Spleen (tissue), 11 donors: ENCODE results near the gene AFMID. TPM values are rescaled to one million over a fixed set of nuclear protein-coding genes. Genes with fewer than 3 reads are reported as not detected.

Experiments used
- DNase-seq: peaks from one replicate; pipeline ENCODE4 v3.0.0-alpha.2; 2020
- H3K27ac ChIP-seq, 8 donors: fragments of 200-600 bp; sonication (generic) in 7 of 8; 1 replicate in 4 of 8; 2 replicates in 4 of 8; pipeline versions ENCODE4 v1.5.0 to v1.8.0; 2016 to 2021; ENCODE audit warnings: inconsistent platforms in 4 of 8, mild to moderate bottlenecking in 4 of 8, moderate library complexity in 1 of 8
- H3K27me3 ChIP-seq, 7 donors: fragments of 200-600 bp; sonication (generic) in 6 of 7; replicated peaks in 1 of 7; 1 replicate in 4 of 7; 2 replicates in 3 of 7; pipeline versions ENCODE4 v1.5.0 to v1.8.0; 2016 to 2021; ENCODE audit warnings: inconsistent platforms in 3 of 7, mild to moderate bottlenecking in 1 of 7
- H3K36me3 ChIP-seq, 6 donors: fragments of 200-600 bp; sonication (generic) in 5 of 6; 1 replicate in 4 of 6; 2 replicates in 2 of 6; pipeline versions ENCODE4 v1.5.0 to v1.8.0; 2016 to 2021; ENCODE audit warnings: inconsistent platforms in 2 of 6
- H3K4me1 ChIP-seq, 6 donors: fragments of 200-600 bp; sonication (generic) in 5 of 6; 1 replicate in 3 of 6; 2 replicates in 3 of 6; pipeline versions ENCODE4 v1.5.0 to v1.8.0; 2016 to 2021; ENCODE audit warnings: inconsistent platforms in 3 of 6
- H3K4me3 ChIP-seq, 8 donors: fragments of 200-600 bp; sonication (generic) in 7 of 8; 1 replicate in 4 of 8; 2 replicates in 4 of 8; pipeline versions ENCODE4 v1.5.0 to v1.8.0; 2016 to 2021; ENCODE audit warnings: inconsistent platforms in 4 of 8, mild to moderate bottlenecking in 4 of 8, moderate library complexity in 2 of 8
- H3K9me3 ChIP-seq, 8 donors: fragments of 200-600 bp; sonication (generic) in 7 of 8; 1 replicate in 4 of 8; 2 replicates in 4 of 8; pipeline versions ENCODE4 v1.5.0 to v1.8.0; 2016 to 2021; ENCODE audit warnings: inconsistent platforms in 4 of 8
- POLR2A ChIP-seq, 3 donors: fragments of 450-650 bp; IDR thresholded peaks; one replicate each; pipeline ENCODE4 v1.5.1; 2017; ENCODE audit warnings: antibody characterized with exemption in 3 of 3, mild to moderate bottlenecking in 1 of 3
- POLR2AphosphoS5 ChIP-seq, 3 donors: sonication (generic); formaldehyde crosslinking; IDR thresholded peaks; one replicate each; pipeline ENCODE4 v1.5.1; 2017; ENCODE audit warnings: antibody characterized with exemption in 3 of 3
- WGBS, 5 donors: extraction: QIAGEN DNeasy Blood & Tissue Kit in 3 of 5; methylation state at CpG; one replicate each; pipeline versions ENCODE4 v1.1.5 to v1.1.7; 2013 to 2018; 5-methylcytosine and 5-hydroxymethylcytosine counted together
- intact Hi-C: fragments of 100-400 bp; cut with DNase I; formaldehyde crosslinking; loops from one replicate; pipeline ENCODE4 v1.15.0; 2023; ENCODE audit warnings: low total_unique reads
- polyA plus RNA-seq, 3 donors: library from polyadenylated mRNA; stranded (reverse); fragments of 200-250 nt; gene quantifications; one replicate each; pipeline ENCODE4 v1.2.1, GENCODE V29; 2013
- total RNA-seq, 7 donors: library from RNA; depleted of rRNA in 3 of 7; stranded (reverse); fragments of >200 nt in 3 of 7; fragmentation: NEBNext Ultra II Directional in 4 of 7; extraction: Animal tissue kit (Norgen Biotek cat#: 25700) in 4 of 7; gene quantifications; one replicate each; pipeline versions ENCODE4 v1.1.0 to v1.2.1, GENCODE V29; 2016 to 2021
- TF ChIP-seq, protein P1 (sequence below), 11 experiments: fragments of 200-600 bp in 7 of 11; fragments of 450-650 bp in 4 of 11; sonication (generic) in 4 of 11; IDR thresholded peaks in 8 of 11; conservative IDR thresholded peaks in 3 of 11; 1 replicate in 7 of 11; 2 replicates in 4 of 11; pipeline versions ENCODE4 v1.4.0 to v1.8.0; 2016 to 2021; ENCODE audit warnings: antibody characterized with exemption in 11 of 11, inconsistent platforms in 4 of 11, mild to moderate bottlenecking in 1 of 11
- donor health status: healthy with polysubstance abuse.
- donor health status: DM: no; HTN: no; CAD: no; lungs with moderate emphysema.
- donor health status: DM: no; HTN: no; CAD: no.
- donor health status: Bipolar disorder and iron deficiency.
- donor health status: healthy.
- donor health status: DM: no; HTN: no; CAD: no.
- donor health status: DM: yes; HTN: yes; CAD: no.

AFMID gene
- total and polyA plus RNA-seq, 10 donors, result 13.1 to 42.5 (median 24.2) TPM

DNA sequence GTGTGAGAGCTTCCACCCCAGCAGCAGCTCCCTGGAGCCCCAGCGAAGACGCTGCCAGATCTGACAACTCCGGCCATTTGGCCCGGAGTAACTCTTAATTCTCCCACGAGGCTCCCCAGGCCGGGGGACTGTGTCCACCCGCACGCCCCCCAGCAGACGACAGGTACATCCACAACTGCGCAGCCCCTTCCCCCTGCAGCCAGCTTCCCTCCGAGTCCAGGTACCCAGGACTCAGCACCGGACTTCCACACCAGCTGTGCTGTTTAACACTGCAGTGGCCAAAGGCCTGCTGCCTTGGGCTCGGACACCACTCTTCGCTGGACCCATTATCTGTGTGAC, 11.6 kb upstream of the AFMID start:
- Histone ChIP-seq H3K4me3 (no peak overlapping the region), H3K9me3 (no peaks in the 10 kb centered on the region), H3K36me3 (peaks cover 0 to 46% (median 15%) of the 10 kb centered on the region in 6 donors), H3K4me1 (peaks cover 68 to 95% (median 81%) of the 10 kb centered on the region in 6 donors), H3K27me3 (no peaks in the 10 kb centered on the region), H3K27ac (peak overlapping the region in 6 of 8 donors; percentile 75 to 96 (median 88))
- no peak for DNase-seq
- intact Hi-C loops, result loop anchor here (5.0 kb wide), 1 partner anchor 63 kb away; no protein-coding TSS in a partner anchor
- TF ChIP-seq POLR2A (IDR thresholded peaks at IDR 0.05) (no peak), POLR2AphosphoS5 (IDR thresholded peaks at IDR 0.05) (no peak)
- TF ChIP-seq, protein P1, sequence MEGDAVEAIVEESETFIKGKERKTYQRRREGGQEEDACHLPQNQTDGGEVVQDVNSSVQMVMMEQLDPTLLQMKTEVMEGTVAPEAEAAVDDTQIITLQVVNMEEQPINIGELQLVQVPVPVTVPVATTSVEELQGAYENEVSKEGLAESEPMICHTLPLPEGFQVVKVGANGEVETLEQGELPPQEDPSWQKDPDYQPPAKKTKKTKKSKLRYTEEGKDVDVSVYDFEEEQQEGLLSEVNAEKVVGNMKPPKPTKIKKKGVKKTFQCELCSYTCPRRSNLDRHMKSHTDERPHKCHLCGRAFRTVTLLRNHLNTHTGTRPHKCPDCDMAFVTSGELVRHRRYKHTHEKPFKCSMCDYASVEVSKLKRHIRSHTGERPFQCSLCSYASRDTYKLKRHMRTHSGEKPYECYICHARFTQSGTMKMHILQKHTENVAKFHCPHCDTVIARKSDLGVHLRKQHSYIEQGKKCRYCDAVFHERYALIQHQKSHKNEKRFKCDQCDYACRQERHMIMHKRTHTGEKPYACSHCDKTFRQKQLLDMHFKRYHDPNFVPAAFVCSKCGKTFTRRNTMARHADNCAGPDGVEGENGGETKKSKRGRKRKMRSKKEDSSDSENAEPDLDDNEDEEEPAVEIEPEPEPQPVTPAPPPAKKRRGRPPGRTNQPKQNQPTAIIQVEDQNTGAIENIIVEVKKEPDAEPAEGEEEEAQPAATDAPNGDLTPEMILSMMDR (IDR thresholded peaks at IDR 0.05 in 8 of 11, conservative IDR thresholded peaks at IDR 0.05 in 3 of 11), result no peak
- 80 to 90% (median 86%) methylated on average over 2 to 14 of the region's 14 CpGs for WGBS, 5 donors

DNA sequence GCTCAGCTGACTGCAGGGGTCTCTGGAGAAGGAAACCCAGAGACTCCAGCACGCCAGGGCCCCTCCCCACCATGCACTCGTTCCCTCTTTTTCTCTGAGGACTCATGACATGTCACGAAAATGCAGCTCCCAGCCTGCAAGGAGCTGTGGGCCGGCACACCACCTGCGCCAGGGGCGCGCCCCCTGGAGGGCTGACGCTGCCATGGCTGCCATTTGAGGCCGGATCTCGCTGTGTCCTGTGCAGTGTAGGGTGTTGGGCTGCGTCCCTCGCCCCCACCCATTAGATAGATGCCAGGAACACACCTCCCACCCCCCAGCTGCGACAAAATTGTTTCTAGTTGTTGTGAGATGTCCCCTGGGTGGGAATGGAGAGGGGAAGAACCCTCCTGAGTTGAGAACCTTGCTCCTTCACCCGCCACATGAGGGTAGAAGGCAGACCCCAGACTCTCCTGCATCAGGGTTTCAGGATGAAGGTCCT, 10.6 kb upstream of the AFMID start:
- intact Hi-C loops, result loop anchor here (5.0 kb wide), 1 partner anchor 64 kb away; no protein-coding TSS in a partner anchor
- 14 to 25% (median 15%) methylated on average over 11 to 14 of the region's 14 CpGs for WGBS, 5 donors
- TF ChIP-seq POLR2AphosphoS5 (IDR thresholded peaks at IDR 0.05), result peak; percentile 82 to 92 (median 85)
- TF ChIP-seq, protein P1 (IDR thresholded peaks at IDR 0.05 in 8 of 11, conservative IDR thresholded peaks at IDR 0.05 in 3 of 11), result peak; percentile 86 to 98 (median 93)
- TF ChIP-seq POLR2A (IDR thresholded peaks at IDR 0.05), result no peak
- no peaks in the 10 kb centered on the region for H3K9me3 ChIP-seq
- DNase-seq, result peak; percentile 96
- no peak overlapping the region for H3K4me3 ChIP-seq
- peaks cover 0 to 44% (median 7%) of the 10 kb centered on the region in 6 donors for H3K36me3 ChIP-seq
- no peaks in the 10 kb centered on the region for H3K27me3 ChIP-seq
- H3K27ac ChIP-seq, result peak overlapping the region in 4 of 8 donors; percentile 85 to 96 (median 92)
- peaks cover 61 to 90% (median 75%) of the 10 kb centered on the region in 6 donors for H3K4me1 ChIP-seq

DNA sequence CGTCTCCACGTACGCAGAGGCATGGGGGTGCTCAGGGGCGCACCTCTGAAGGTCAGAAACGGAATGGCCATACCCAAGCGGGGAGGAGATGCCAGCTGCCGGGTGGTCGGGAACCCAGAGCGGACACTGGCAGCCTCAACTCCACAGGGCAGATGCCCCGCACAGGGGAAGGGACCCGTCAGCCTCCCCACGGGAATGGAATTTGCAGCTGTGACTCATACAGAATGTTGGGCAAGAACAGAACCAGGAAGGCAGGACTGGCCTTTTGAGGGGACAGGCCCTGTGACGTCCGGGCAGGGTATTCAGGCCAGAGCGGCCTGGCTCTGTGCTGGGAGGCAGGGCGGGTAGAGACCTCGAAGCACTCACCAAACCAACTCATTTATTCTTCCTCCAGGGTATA, 7.8 kb upstream of the AFMID start:
- Histone ChIP-seq H3K4me3 (no peak overlapping the region), H3K36me3 (peaks cover 0 to 22% (median 0%) of the 10 kb centered on the region in 6 donors), H3K4me1 (peaks cover 33 to 62% (median 47%) of the 10 kb centered on the region in 6 donors), H3K9me3 (no peaks in the 10 kb centered on the region), H3K27ac (peak overlapping the region in 6 of 8 donors; percentile 42 to 75 (median 60)), H3K27me3 (no peaks in the 10 kb centered on the region)
- no peak for DNase-seq
- intact Hi-C loops, result loop anchor here (5.0 kb wide), 1 partner anchor 67 kb away; no protein-coding TSS in a partner anchor
- WGBS, 5 donors, result 80 to 95% (median 89%) methylated on average over 8 to 17 of the region's 17 CpGs
- TF ChIP-seq POLR2AphosphoS5 (IDR thresholded peaks at IDR 0.05) (peak; percentile 44 to 72 (median 62)), POLR2A (IDR thresholded peaks at IDR 0.05) (no peak)

DNA sequence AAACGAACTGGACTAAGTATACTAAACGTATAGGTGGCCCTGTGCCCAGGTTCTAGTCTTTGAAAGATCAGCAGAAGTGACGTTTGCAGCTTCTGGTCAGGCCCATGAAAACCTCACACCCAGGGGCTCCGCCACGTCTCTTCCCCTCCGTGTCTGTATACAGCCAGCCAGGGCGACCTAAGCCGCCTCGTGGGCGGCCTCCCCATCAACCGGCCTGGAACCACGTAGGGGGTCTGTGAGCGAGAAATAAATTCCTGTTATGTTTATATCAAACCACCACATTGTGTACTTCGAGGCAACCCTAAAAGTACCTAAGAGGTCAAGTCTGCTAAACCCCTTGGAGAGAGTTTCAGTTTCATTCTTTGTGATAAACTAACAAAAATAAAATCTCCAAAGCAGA, 7.1 kb upstream of the AFMID start:
- WGBS, 5 donors, result 53 to 70% (median 62%) methylated on average over 14 of the region's 14 CpGs
- H3K36me3 ChIP-seq, result peaks cover 0 to 22% (median 0%) of the 10 kb centered on the region in 6 donors
- TF ChIP-seq POLR2AphosphoS5 (IDR thresholded peaks at IDR 0.05) (no peak), POLR2A (IDR thresholded peaks at IDR 0.05) (no peak)
- TF ChIP-seq, protein P1 (IDR thresholded peaks at IDR 0.05 in 8 of 11, conservative IDR thresholded peaks at IDR 0.05 in 3 of 11), result no peak
- intact Hi-C loops, result no loop called here
- H3K4me1 ChIP-seq, result peaks cover 26 to 55% (median 40%) of the 10 kb centered on the region in 6 donors
- no peaks in the 10 kb centered on the region for H3K27me3 ChIP-seq
- H3K9me3 ChIP-seq, result no peaks in the 10 kb centered on the region
- no peak for DNase-seq
- H3K4me3 ChIP-seq, result peak overlapping the region in 1 of 8 donors; percentile 27
- peak overlapping the region in 7 of 8 donors; percentile 26 to 75 (median 54) for H3K27ac ChIP-seq
